Gastroesophageal sphincter (tissue), 4 donors: ENCODE measurements around the gene EAF1. TPM values are rescaled to one million over a fixed set of nuclear protein-coding genes. Genes with fewer than 3 reads are reported as not detected.
A peak's percentile ranks its signal among the peaks of the same experiment; 100 is the strongest.
"Not testable (repeated sequence)": the region's sequence is repeated elsewhere in the genome, so short reads cannot be mapped to it uniquely, and the experiment has no call there.

Experiments used
- ATAC-seq: fragments of 150-250 bp; one replicate; pipeline ENCODE4 v1.9.1; 2016; ENCODE audit warnings: mild to moderate bottlenecking, moderate library complexity
- H3K27ac ChIP-seq, 4 donors: fragments of 200-600 bp; sonication (generic) in 3 of 4; 1 replicate in 3 of 4; 2 replicates in 1 of 4; pipeline ENCODE4 v1.5.1; 2016 to 2019
- H3K27me3 ChIP-seq: fragments of 200-600 bp; sonication (generic); one replicate; pipeline ENCODE4 v1.5.1; 2019
- H3K36me3 ChIP-seq, 2 donors: fragments of 200-600 bp; sonication (generic); one replicate each; pipeline ENCODE4 v1.5.1; 2019; ENCODE audit warnings: control low read depth in 1 of 2
- H3K4me1 ChIP-seq, 3 donors: fragments of 200-600 bp; sonication (generic); 1 replicate in 2 of 3; 2 replicates in 1 of 3; pipeline ENCODE4 v1.5.1; 2016 to 2019; ENCODE audit warnings: control low read depth in 2 of 3
- H3K4me3 ChIP-seq, 2 donors: fragments of 200-600 bp; sonication (generic); one replicate each; pipeline ENCODE4 v1.5.1; 2019; ENCODE audit warnings: mild to moderate bottlenecking in 1 of 2, moderate library complexity in 1 of 2
- H3K9me3 ChIP-seq, 3 donors: fragments of 200-600 bp; sonication (generic); one replicate each; pipeline ENCODE4 v1.5.1; 2017 to 2019; ENCODE audit warnings: control low read depth in 2 of 3
- EP300 ChIP-seq: sonication (generic); formaldehyde crosslinking; IDR thresholded peaks from one replicate; pipeline ENCODE4 v1.6.1; 2017; ENCODE audit warnings: antibody characterized with exemption, mild to moderate bottlenecking
- POLR2A ChIP-seq, 2 donors: fragments of 450-650 bp; IDR thresholded peaks; one replicate each; pipeline ENCODE4 v1.6.1; 2017; ENCODE audit warnings: antibody characterized with exemption in 2 of 2, mild to moderate bottlenecking in 2 of 2, moderate library complexity in 1 of 2
- POLR2AphosphoS5 ChIP-seq: sonication (generic); formaldehyde crosslinking; IDR thresholded peaks from one replicate; pipeline ENCODE4 v1.6.1; 2017; ENCODE audit warnings: antibody characterized with exemption
- WGBS, 2 donors: methylation state at CpG; one replicate each; pipeline ENCODE4 v1.1.5; 2018; ENCODE audit warnings: low coverage in 1 of 2; 5-methylcytosine and 5-hydroxymethylcytosine counted together
- total RNA-seq, 4 donors: library from RNA; depleted of rRNA; stranded (reverse); fragments of >200 nt; gene quantifications; one replicate each; pipeline ENCODE4 v1.1.0, GENCODE V29; 2016
- TF ChIP-seq, protein P1 (sequence below), 4 experiments: fragments of 200-600 bp in 2 of 4; fragments of 450-650 bp in 2 of 4; sonication (generic) in 1 of 4; IDR thresholded peaks; one replicate each; pipeline ENCODE4 v1.5.1; 2017 to 2019; ENCODE audit warnings: antibody characterized with exemption in 4 of 4, mild to moderate bottlenecking in 2 of 4, moderate library complexity in 2 of 4

EAF1 gene
- total RNA-seq, 4 donors from 2014 or later, result 10.3 to 18.6 (median 15.6) TPM

DNA sequence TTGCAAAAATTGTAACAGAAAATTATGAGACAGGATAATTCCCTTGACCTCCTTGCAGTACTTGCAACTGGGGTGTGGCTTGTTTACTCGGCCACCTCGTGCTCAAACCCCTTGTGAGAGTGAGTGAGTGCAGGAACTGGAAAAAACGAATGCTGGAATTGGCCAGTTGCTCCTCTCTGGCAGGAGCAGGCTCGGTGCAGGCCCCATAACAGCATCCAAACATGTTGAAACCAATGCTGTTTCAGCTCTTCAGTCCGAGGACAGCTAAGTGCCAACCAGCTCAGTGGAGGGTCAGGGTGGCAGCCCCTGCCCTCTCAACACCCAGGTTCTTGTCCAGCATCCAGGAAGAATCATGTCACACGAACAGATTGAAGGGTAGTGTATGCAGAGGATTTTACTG is 36.9 kb upstream of the EAF1 start:
- ATAC-seq, result no peak
- no peak for TF ChIP-seq EP300
- TF ChIP-seq, protein P1, sequence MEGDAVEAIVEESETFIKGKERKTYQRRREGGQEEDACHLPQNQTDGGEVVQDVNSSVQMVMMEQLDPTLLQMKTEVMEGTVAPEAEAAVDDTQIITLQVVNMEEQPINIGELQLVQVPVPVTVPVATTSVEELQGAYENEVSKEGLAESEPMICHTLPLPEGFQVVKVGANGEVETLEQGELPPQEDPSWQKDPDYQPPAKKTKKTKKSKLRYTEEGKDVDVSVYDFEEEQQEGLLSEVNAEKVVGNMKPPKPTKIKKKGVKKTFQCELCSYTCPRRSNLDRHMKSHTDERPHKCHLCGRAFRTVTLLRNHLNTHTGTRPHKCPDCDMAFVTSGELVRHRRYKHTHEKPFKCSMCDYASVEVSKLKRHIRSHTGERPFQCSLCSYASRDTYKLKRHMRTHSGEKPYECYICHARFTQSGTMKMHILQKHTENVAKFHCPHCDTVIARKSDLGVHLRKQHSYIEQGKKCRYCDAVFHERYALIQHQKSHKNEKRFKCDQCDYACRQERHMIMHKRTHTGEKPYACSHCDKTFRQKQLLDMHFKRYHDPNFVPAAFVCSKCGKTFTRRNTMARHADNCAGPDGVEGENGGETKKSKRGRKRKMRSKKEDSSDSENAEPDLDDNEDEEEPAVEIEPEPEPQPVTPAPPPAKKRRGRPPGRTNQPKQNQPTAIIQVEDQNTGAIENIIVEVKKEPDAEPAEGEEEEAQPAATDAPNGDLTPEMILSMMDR (IDR thresholded peaks at IDR 0.05), result no peak
- no peak for TF ChIP-seq POLR2A (IDR thresholded peaks at IDR 0.05)
- TF ChIP-seq POLR2AphosphoS5, result no peak
- H3K36me3 ChIP-seq, result no peaks in the 10 kb centered on the region
- no peaks in the 10 kb centered on the region for H3K4me1 ChIP-seq
- H3K27ac ChIP-seq, result no peak overlapping the region
- peaks cover 0 to 15% (median 0%) of the 10 kb centered on the region in 3 donors for H3K9me3 ChIP-seq
- WGBS, 2 donors, result 61 to 62% methylated on average over 2 to 3 of the region's 6 CpGs
- H3K27me3 ChIP-seq, result no peaks in the 10 kb centered on the region
- H3K4me3 ChIP-seq, result no peak overlapping the region

DNA sequence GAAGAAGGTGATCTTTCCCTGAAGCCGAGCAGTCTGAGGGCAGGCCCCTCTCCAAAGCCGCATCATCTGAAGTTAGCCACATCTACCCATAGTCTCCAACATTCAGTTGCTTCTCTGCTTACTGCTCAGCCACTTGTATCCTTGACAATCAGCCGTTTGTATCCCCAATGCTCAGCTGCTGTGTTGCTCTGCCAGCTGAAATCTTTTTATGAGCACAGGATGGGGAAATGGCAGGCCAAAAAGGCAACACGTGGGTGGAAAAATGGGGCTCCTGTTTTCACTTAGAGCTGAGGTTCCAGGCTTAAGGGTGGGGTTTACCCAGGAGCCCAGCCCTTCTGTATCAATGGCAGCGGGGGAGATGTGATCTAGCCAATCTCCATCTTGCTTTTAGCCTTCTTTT is 36.4 kb upstream of the EAF1 start:
- TF ChIP-seq POLR2A (IDR thresholded peaks at IDR 0.05) (no peak), POLR2AphosphoS5 (no peak), EP300 (no peak)
- TF ChIP-seq, protein P1 (IDR thresholded peaks at IDR 0.05), result no peak
- Histone ChIP-seq H3K4me3 (no peak overlapping the region), H3K9me3 (peaks cover 0 to 10% (median 0%) of the 10 kb centered on the region in 3 donors), H3K27me3 (no peaks in the 10 kb centered on the region), H3K27ac (no peak overlapping the region), H3K36me3 (no peaks in the 10 kb centered on the region), H3K4me1 (no peaks in the 10 kb centered on the region)
- 66 to 100% methylated on average over 1 to 5 of the region's 5 CpGs for WGBS, 2 donors
- ATAC-seq, result no peak

DNA sequence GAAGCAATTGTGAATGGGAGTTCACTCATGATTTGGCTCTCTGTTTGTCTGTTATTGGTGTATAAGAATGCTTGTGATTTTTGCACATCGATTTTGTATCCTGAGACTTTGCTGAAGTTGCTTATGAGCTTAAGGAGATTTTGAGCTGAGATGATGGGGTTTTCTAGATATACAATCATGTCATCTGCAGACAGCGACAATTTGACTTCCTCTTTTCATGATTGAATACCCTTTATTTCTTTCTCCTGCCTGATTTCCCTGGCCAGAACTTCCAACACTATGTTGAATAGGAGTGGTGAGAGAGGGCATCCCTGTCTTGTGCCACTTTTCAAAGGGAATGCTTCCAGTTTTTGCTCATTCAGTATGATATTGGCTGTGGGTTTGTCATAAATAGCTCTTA is 34.1 kb upstream of the EAF1 start:
- not testable (repeated sequence) for H3K27ac ChIP-seq, H3K4me1 ChIP-seq, H3K9me3 ChIP-seq, ATAC-seq, H3K27me3 ChIP-seq, H3K36me3 ChIP-seq, H3K4me3 ChIP-seq
- 77 to 93% methylated on average over 2 of the region's 2 CpGs for WGBS, 2 donors

DNA sequence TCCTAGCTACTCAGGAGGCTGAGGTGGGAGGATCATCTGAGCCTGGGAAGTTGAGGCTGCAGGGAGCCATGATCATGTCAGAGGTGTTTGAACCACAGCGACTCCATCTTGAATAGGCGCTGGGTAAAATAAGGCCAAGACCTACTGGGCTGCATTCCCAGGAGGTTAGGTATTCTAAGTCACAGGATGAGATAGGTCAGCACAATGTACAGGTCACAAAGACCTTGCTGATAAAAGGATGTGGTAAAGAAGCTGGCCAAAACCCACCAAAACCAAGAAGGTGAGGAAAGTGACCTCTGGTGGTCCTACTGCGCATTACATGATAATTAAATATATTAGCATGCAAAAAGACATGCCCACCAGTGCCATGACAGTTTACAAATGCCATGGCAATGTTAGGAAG is 28.7 kb upstream of the EAF1 start:
- not testable (repeated sequence) for H3K27ac ChIP-seq, ATAC-seq, H3K4me3 ChIP-seq, H3K9me3 ChIP-seq, H3K4me1 ChIP-seq, H3K36me3 ChIP-seq, H3K27me3 ChIP-seq
- WGBS, 2 donors, result 80% methylated on average over 1 to 2 of the region's 3 CpGs
- TF ChIP-seq, protein P1 (IDR thresholded peaks at IDR 0.05), result peak in 2 of 4 experiments; percentile 20 to 21

GRCh38 chr3:15399970-15400369 is 27.4 kb upstream of the EAF1 start:
- no peaks in the 10 kb centered on the region for H3K9me3 ChIP-seq
- no peak for TF ChIP-seq POLR2AphosphoS5
- no peak for TF ChIP-seq POLR2A (IDR thresholded peaks at IDR 0.05)
- TF ChIP-seq, protein P1 (IDR thresholded peaks at IDR 0.05), result no peak
- no peak for TF ChIP-seq EP300
- H3K4me1 ChIP-seq, result peaks cover 0 to 2% (median 0%) of the 10 kb centered on the region in 3 donors
- no peak for ATAC-seq
- H3K27me3 ChIP-seq, result no peaks in the 10 kb centered on the region
- WGBS, 2 donors, result 73 to 90% methylated on average over 5 of the region's 5 CpGs
- H3K27ac ChIP-seq, result no peak overlapping the region
- peaks cover 0 to 8% of the 10 kb centered on the region in 2 donors for H3K36me3 ChIP-seq
- H3K4me3 ChIP-seq, result no peak overlapping the region
